Ovary (tissue), 9 donors: ENCODE results near the gene TGFB2. TPM values are rescaled to one million over a fixed set of nuclear protein-coding genes. Genes with fewer than 3 reads are reported as not detected.

ENCODE experiments used
- DNase-seq, 5 donors: peaks; one replicate each; pipeline ENCODE4 v3.0.0-alpha.2; 2019 to 2020
- H3K27ac ChIP-seq, 2 donors: fragments of 200-600 bp; one replicate each; pipeline versions ENCODE4 v1.5.1 to v1.8.0; 2019 to 2022
- H3K27me3 ChIP-seq: fragments of 200-600 bp; one replicate; pipeline ENCODE4 v1.8.0; 2022
- H3K36me3 ChIP-seq: fragments of 200-600 bp; sonication (generic); one replicate; pipeline ENCODE4 v1.5.1; 2019
- H3K4me1 ChIP-seq: one replicate; pipeline ENCODE4 v1.8.1; 2013; ENCODE audit warnings: mild to moderate bottlenecking, moderate library complexity; ENCODE audit not compliant: insufficient read depth
- H3K4me3 ChIP-seq: fragments of 200-600 bp; sonication (generic); one replicate; pipeline ENCODE4 v1.5.1; 2017
- H3K9me3 ChIP-seq, 2 donors: fragments of 200-600 bp in 1 of 2; sonication (generic) in 1 of 2; one replicate each; pipeline versions ENCODE4 v1.5.1 to v1.8.1; 2013 to 2019; ENCODE audit warnings: mild to moderate bottlenecking in 1 of 2, moderate library complexity in 1 of 2
- EP300 ChIP-seq: sonication (generic); formaldehyde crosslinking; IDR thresholded peaks from one replicate; pipeline ENCODE4 v1.6.1; 2017; ENCODE audit warnings: antibody characterized with exemption
- POLR2A ChIP-seq: fragments of 450-650 bp; IDR thresholded peaks from one replicate; pipeline ENCODE4 v1.6.1; 2017; ENCODE audit warnings: antibody characterized with exemption, mild to moderate bottlenecking, moderate library complexity
- WGBS, 3 donors: extraction: QIAGEN DNeasy Blood & Tissue Kit in 1 of 3; methylation state at CpG; one replicate each; pipeline versions ENCODE4 v1.1.5 to v1.1.7; 2013 to 2017; 5-methylcytosine and 5-hydroxymethylcytosine counted together
- intact Hi-C, 4 donors: fragments of 100-400 bp; cut with DNase I; formaldehyde crosslinking; loops; one replicate each; pipeline versions ENCODE4 v1.11.0 to v1.15.1; 2022 to 2023
- polyA plus RNA-seq, 2 donors: library from polyadenylated mRNA; stranded (reverse); fragments of 200-250 nt in 1 of 2; fragments of 350-450 nt in 1 of 2; fragmentation: Illumina TruSeq in 1 of 2; extraction: RNeasy Lipid Tissue Mini Kit (QIAGEN cat#74804) in 1 of 2; gene quantifications; one replicate each; pipeline ENCODE4 v1.2.3, GENCODE V29; 2013 to 2014
- total RNA-seq, 7 donors: library from RNA; depleted of rRNA in 2 of 7; stranded (reverse); fragments of >200 nt in 2 of 7; fragmentation: NEBNext Ultra II Directional in 3 of 7; extraction: Animal tissue kit (Norgen Biotek cat#: 25700) in 3 of 7; gene quantifications; one replicate each; pipeline versions ENCODE4 v1.1.0 to v1.2.4, GENCODE V29; 2016 to 2023
- TF ChIP-seq, protein P1 (sequence below), 3 donors: fragments of 450-650 bp in 2 of 3; fragments of 200-600 bp in 1 of 3; IDR thresholded peaks; one replicate each; pipeline versions ENCODE4 v1.5.1 to v1.8.0; 2016 to 2022; ENCODE audit warnings: antibody characterized with exemption in 3 of 3, mild to moderate bottlenecking in 1 of 3
- donor health status: DM: no; HTN: no; CAD: no; lungs with moderate emphysema.
- donor health status: DM: no; HTN: no; CAD: no.
- donor health status: Bipolar disorder and iron deficiency.
- donor health status: DM: yes; HTN: yes; CAD: no.
- donor health status: DM: no; HTN: no; CAD: no.
- donor health status: DM: yes; HTN: yes; CAD: no.

The TGFB2 gene
- total and polyA plus RNA-seq, 9 donors = 3.8 to 29.4 (median 9.3) TPM

DNA sequence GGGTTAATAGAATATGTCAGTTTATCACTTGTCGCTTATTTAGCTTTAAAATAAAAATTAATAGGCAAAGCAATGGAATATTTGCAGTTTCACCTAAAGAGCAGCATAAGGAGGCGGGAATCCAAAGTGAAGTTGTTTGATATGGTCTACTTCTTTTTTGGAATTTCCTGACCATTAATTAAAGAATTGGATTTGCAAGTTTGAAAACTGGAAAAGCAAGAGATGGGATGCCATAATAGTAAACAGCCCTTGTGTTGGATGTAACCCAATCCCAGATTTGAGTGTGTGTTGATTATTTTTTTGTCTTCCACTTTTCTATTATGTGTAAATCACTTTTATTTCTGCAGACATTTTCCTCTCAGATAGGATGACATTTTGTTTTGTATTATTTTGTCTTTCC is 98.1 kb downstream of the TGFB2 start:
- no peak for DNase-seq
- no peaks in the 10 kb centered on the region for H3K9me3 ChIP-seq
- intact Hi-C loops = no loop called here
- WGBS, 3 donors = 95 to 97% (median 96%) methylated on average over 2 of the region's 2 CpGs
- no peaks in the 10 kb centered on the region for H3K36me3 ChIP-seq
- TF ChIP-seq EP300 (no peak), POLR2A (no peak)
- TF ChIP-seq, protein P1, sequence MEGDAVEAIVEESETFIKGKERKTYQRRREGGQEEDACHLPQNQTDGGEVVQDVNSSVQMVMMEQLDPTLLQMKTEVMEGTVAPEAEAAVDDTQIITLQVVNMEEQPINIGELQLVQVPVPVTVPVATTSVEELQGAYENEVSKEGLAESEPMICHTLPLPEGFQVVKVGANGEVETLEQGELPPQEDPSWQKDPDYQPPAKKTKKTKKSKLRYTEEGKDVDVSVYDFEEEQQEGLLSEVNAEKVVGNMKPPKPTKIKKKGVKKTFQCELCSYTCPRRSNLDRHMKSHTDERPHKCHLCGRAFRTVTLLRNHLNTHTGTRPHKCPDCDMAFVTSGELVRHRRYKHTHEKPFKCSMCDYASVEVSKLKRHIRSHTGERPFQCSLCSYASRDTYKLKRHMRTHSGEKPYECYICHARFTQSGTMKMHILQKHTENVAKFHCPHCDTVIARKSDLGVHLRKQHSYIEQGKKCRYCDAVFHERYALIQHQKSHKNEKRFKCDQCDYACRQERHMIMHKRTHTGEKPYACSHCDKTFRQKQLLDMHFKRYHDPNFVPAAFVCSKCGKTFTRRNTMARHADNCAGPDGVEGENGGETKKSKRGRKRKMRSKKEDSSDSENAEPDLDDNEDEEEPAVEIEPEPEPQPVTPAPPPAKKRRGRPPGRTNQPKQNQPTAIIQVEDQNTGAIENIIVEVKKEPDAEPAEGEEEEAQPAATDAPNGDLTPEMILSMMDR (IDR thresholded peaks at IDR 0.05) = no peak
- no peak overlapping the region for H3K27ac ChIP-seq
- H3K4me3 ChIP-seq = no peak overlapping the region
- H3K27me3 ChIP-seq = no peaks in the 10 kb centered on the region
- H3K4me1 ChIP-seq = no peaks in the 10 kb centered on the region

DNA sequence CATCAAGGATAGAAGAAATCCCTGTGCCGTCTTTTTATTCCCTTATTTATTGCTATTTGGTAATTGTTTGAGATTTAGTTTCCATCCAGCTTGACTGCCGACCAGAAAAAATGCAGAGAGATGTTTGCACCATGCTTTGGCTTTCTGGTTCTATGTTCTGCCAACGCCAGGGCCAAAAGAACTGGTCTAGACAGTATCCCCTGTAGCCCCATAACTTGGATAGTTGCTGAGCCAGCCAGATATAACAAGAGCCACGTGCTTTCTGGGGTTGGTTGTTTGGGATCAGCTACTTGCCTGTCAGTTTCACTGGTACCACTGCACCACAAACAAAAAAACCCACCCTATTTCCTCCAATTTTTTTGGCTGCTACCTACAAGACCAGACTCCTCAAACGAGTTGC is 99.0 kb downstream of the TGFB2 start:
- intact Hi-C loops = no loop called here
- TF ChIP-seq, protein P1 (IDR thresholded peaks at IDR 0.05) = no peak
- no peak for TF ChIP-seq POLR2A
- TF ChIP-seq EP300 = no peak

DNA sequence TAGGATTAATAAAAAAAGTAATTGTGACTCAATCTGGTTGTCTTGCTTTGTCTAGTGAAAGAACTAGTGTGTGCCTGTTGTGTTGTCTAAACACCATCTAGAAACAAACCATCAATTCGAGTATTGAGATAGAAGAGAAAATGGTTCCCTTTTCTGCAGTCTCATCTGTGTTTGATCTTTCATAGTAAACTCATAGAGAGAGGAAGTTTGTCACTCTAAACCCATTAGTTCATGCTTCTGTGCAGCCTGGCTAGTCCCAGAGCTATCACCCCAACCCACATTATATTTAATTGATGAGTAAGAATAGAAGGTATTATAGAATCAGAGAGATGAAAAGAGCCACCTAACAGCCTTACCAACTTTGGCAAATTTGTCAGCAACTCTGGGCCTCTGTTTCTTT is 99.5 kb downstream of the TGFB2 start:
- Histone ChIP-seq H3K4me3 (no peak overlapping the region), H3K27ac (no peak overlapping the region), H3K27me3 (no peaks in the 10 kb centered on the region), H3K4me1 (no peaks in the 10 kb centered on the region), H3K9me3 (no peaks in the 10 kb centered on the region), H3K36me3 (no peaks in the 10 kb centered on the region)
- TF ChIP-seq EP300 (no peak), POLR2A (no peak)
- TF ChIP-seq, protein P1 (IDR thresholded peaks at IDR 0.05) = no peak
- DNase-seq = no peak
- WGBS, 3 donors = 82 to 91% (median 90%) methylated on average over 1 of the region's 1 CpG
- intact Hi-C loops = no loop called here

More for the DNA sequence above, 99.0 kb downstream of the TGFB2 start:
- H3K9me3 ChIP-seq = no peaks in the 10 kb centered on the region
- no peaks in the 10 kb centered on the region for H3K27me3 ChIP-seq
- no peak overlapping the region for H3K27ac ChIP-seq
- no peak for DNase-seq
- no peak overlapping the region for H3K4me3 ChIP-seq
- H3K36me3 ChIP-seq = no peaks in the 10 kb centered on the region
- no peaks in the 10 kb centered on the region for H3K4me1 ChIP-seq
- WGBS, 3 donors = 81 to 91% (median 82%) methylated on average over 5 of the region's 5 CpGs

DNA sequence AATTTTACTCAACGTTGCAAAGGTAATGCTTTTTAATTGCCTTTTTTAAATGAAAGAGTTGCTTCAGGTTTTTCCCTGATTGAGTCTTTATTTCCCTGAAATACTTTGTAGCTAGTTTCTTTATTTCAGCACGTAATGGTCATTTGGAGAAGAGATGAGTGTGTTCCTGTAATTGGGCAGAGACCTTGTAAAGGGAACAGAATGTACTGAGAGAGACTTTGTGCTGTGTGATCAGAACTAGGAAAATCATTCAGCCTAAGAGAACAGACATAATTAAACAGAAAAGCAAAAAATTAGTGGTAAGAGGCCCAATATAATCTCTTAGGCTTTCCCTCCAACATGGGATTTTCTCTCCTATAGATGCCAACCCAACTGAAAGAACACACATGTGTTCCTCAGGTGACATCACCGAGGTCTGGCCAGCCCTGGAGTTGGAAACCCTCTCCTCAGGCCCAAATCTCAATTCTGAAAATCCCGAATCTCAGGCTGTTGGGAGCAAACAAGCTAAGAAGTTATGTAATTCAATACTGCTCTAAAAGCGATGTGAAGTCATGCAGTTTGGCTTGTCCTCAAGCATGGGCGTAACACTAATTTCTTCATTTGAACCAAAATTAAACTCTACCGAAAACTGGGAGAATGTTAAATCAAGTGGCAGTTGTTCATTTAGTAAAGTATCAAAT is 102.0 kb downstream of the TGFB2 start:
- Histone ChIP-seq H3K27ac (no peak overlapping the region), H3K4me3 (no peak overlapping the region), H3K4me1 (no peaks in the 10 kb centered on the region), H3K9me3 (no peaks in the 10 kb centered on the region), H3K27me3 (no peaks in the 10 kb centered on the region), H3K36me3 (no peaks in the 10 kb centered on the region)
- DNase-seq = peak in 1 of 5 donors; percentile 46
- TF ChIP-seq, protein P1 (IDR thresholded peaks at IDR 0.05) = no peak
- TF ChIP-seq POLR2A = no peak
- TF ChIP-seq EP300 = peak; percentile 66
- intact Hi-C loops = no loop called here
- WGBS, 3 donors = 56 to 72% (median 66%) methylated on average over 7 of the region's 7 CpGs
